ENCODE results near the gene FBXO39.

FBXO39 gene

GRCh38 chr17:6786618-6787017, 10.6 kb downstream of the FBXO39 start:
- TF ChIP-seq PATZ1 (CRISPR knock-in tag; IDR thresholded peaks at IDR 0.05; ENCODE audit: borderline replicate concordance), result no peak

GRCh38 chr17:6787081-6787693, 11.2 kb downstream of the FBXO39 start:
- ATAC-seq, result no peak
- TF ChIP-seq SNAI2 (CRISPR knock-in tag; IDR thresholded peaks at IDR 0.05), result no peak
- TF ChIP-seq ZNF8 (CRISPR knock-in tag; IDR thresholded peaks at IDR 0.05), result no peak
- no peak for TF ChIP-seq PPARA (CRISPR knock-in tag; IDR thresholded peaks at IDR 0.05; ENCODE audit: borderline replicate concordance)
- no peak for TF ChIP-seq ISL1 (CRISPR knock-in tag; IDR thresholded peaks at IDR 0.05)

More at GRCh38 chr17:6786618-6787017, 10.6 kb downstream of the FBXO39 start:
- no peak for ATAC-seq

- no peak for TF ChIP-seq ISL1 (CRISPR knock-in tag; IDR thresholded peaks at IDR 0.05)
- TF ChIP-seq PATZ1 (CRISPR knock-in tag; IDR thresholded peaks at IDR 0.05; ENCODE audit: borderline replicate concordance), result no peak
- TF ChIP-seq ZNF8 (CRISPR knock-in tag; IDR thresholded peaks at IDR 0.05), result no peak
- ATAC-seq, result no peak
Observed at GRCh38 chr17:6789146-6789545, 13.1 kb downstream of the FBXO39 start.

DNA sequence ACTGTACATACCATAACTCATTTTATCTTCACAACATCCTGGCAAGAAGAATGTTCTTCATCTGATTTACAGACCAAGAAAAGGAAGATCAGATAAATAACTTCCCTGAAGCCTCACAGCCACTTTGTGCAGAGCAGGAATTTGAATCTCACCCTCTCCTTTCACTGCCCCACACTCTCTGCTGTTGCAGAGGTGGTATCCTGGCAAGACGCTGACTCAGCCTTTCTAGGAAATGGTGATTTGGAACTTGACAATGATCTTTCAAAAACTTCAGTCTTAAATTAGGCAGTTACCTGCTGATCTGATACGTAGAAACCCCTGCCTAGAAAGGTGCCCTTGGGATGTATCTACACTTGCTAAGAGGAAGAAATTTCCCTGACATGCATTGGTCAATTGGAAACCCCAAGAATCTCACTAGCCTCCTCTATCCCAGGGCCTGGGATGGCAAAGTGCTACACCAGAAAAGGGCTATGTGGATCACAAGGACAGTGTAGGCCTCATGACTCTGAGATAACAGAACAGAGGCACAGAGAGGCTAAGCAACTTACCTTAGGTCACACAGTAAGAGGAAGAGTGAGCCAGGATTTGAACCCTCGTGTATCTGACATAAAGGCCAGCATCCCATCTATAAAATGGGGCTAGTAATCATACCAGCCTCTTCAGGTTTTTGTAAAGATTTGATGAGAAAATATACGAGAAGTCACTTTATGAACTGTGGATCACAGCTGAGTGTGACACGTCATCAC, 17.9 kb downstream of the FBXO39 start:
- TF ChIP-seq SNAI2 (CRISPR knock-in tag; IDR thresholded peaks at IDR 0.05) (no peak), CSRNP3 (CRISPR knock-in tag; IDR thresholded peaks at IDR 0.05) (no peak), ZC3H10 (CRISPR knock-in tag; IDR thresholded peaks at IDR 0.05) (no peak), ZFP3 (CRISPR knock-in tag; IDR thresholded peaks at IDR 0.05) (no peak), TSHZ2 (CRISPR knock-in tag; IDR thresholded peaks at IDR 0.05) (no peak), ISL1 (CRISPR knock-in tag; IDR thresholded peaks at IDR 0.05) (no peak), TCF4 (CRISPR knock-in tag; IDR thresholded peaks at IDR 0.05; ENCODE audit: borderline replicate concordance) (no peak), PPARA (CRISPR knock-in tag; IDR thresholded peaks at IDR 0.05; ENCODE audit: borderline replicate concordance) (no peak), ZFP30 (CRISPR knock-in tag; IDR thresholded peaks at IDR 0.05) (no peak), ARNTL (CRISPR knock-in tag; IDR thresholded peaks at IDR 0.05; ENCODE audit: borderline replicate concordance, low read depth) (no peak), RARB (CRISPR knock-in tag; IDR thresholded peaks at IDR 0.05) (no peak), ZNF565 (CRISPR knock-in tag; conservative IDR thresholded peaks at IDR 0.05; ENCODE audit: low read depth) (no peak), ZNF70 (CRISPR knock-in tag; IDR thresholded peaks at IDR 0.05) (no peak), POU6F1 (CRISPR knock-in tag; IDR thresholded peaks at IDR 0.05; ENCODE audit: borderline replicate concordance, low read depth) (no peak), ESRRG (CRISPR knock-in tag; IDR thresholded peaks at IDR 0.05) (no peak), CSDC2 (CRISPR knock-in tag; IDR thresholded peaks at IDR 0.05) (no peak), OSR1 (CRISPR knock-in tag; IDR thresholded peaks at IDR 0.05) (no peak), BACH2 (CRISPR knock-in tag; IDR thresholded peaks at IDR 0.05; ENCODE audit: borderline replicate concordance) (no peak), ZNF8 (CRISPR knock-in tag; IDR thresholded peaks at IDR 0.05) (no peak)
- TF ChIP-seq, protein P1, sequence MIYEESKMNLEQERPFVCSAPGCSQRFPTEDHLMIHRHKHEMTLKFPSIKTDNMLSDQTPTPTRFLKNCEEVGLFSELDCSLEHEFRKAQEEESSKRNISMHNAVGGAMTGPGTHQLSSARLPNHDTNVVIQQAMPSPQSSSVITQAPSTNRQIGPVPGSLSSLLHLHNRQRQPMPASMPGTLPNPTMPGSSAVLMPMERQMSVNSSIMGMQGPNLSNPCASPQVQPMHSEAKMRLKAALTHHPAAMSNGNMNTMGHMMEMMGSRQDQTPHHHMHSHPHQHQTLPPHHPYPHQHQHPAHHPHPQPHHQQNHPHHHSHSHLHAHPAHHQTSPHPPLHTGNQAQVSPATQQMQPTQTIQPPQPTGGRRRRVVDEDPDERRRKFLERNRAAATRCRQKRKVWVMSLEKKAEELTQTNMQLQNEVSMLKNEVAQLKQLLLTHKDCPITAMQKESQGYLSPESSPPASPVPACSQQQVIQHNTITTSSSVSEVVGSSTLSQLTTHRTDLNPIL (CRISPR knock-in tag; IDR thresholded peaks at IDR 0.05; ENCODE audit: low read depth), result no peak

More for the DNA sequence above, 17.9 kb downstream of the FBXO39 start:
- ATAC-seq, result no peak

Measured in SK-N-SH treated with all-trans-retinoic acid at 6 μM for 48 hours (cell line).